Activated CD4-positive, alpha-beta T cell treated with anti-CD3 and anti-CD28 coated beads, Interleukin-2, amount 10 ng/mL, durations not matched to agents 24 days and 14 days (primary cell): ENCODE data around the gene TAS2R60. TPM values are rescaled to one million over a fixed set of nuclear protein-coding genes. Genes with fewer than 3 reads are reported as not detected.
"Not testable (repeated sequence)": the region's sequence is repeated elsewhere in the genome, so short reads cannot be mapped to it uniquely, and the experiment has no call there.

Experiments used
- DNase-seq: peaks from one replicate; pipeline ENCODE4 v3.0.0; 2022
- H3K27ac Mint-ChIP-seq: one replicate; pipeline ENCODE4 v1.8.0; 2022; ENCODE audit warnings: mild to moderate bottlenecking, mixed read lengths
- H3K27me3 Mint-ChIP-seq: one replicate; pipeline ENCODE4 v1.8.0; 2022; ENCODE audit warnings: mixed read lengths
- H3K36me3 Mint-ChIP-seq: one replicate; pipeline ENCODE4 v1.8.0; 2022; ENCODE audit warnings: low read depth, mild to moderate bottlenecking, mixed read lengths
- H3K4me1 Mint-ChIP-seq: one replicate; pipeline ENCODE4 v1.8.0; 2021; ENCODE audit warnings: mixed read lengths
- H3K4me3 Mint-ChIP-seq: one replicate; pipeline ENCODE4 v1.8.0; 2022; ENCODE audit warnings: mild to moderate bottlenecking, moderate library complexity, mixed read lengths
- H3K9me3 Mint-ChIP-seq: one replicate; pipeline ENCODE4 v1.8.0; 2021; ENCODE audit warnings: mixed read lengths
- intact Hi-C: fragments of 100-400 bp; cut with micrococcal nuclease; formaldehyde crosslinking; loops from one replicate; pipeline ENCODE4 v1.15.1; 2023
- total RNA-seq: library from RNA; stranded (reverse); gene quantifications from 2 replicates; pipeline ENCODE4 v1.2.3, GENCODE V29; 2022

Gene TAS2R60, protein sequence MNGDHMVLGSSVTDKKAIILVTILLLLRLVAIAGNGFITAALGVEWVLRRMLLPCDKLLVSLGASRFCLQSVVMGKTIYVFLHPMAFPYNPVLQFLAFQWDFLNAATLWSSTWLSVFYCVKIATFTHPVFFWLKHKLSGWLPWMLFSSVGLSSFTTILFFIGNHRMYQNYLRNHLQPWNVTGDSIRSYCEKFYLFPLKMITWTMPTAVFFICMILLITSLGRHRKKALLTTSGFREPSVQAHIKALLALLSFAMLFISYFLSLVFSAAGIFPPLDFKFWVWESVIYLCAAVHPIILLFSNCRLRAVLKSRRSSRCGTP
- not detected in 2 replicates for total RNA-seq

DNA sequence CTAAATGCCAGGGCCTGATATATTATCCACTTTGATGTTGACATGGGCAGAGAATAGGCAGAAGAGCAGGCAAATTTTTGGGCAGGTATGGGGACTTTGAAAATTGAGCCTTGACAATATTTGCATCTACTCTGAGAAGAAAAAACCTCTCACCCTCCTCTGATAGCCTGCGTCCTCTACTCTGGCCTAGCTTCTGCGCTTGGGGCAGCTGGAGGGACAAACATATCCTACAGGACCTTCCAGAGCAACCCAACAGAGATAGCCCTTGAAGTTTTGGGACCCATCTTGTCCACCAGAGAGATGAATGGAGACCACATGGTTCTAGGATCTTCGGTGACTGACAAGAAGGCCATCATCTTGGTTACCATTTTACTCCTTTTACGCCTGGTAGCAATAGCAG lies at the start of gene TAS2R60:
Gene TAS2R60 (plus strand): TSS at position 301 of the 400 bp plus-strand sequence. CDS start 0 bp downstream, at position 301.
- DNase-seq: no peak
- Mint-ChIP-seq H3K4me3 (no peak within 1 kb of the TSS), H3K36me3 (no peaks in the 10 kb centered on the region), H3K27me3 (peaks cover 3% of the 10 kb centered on the region), H3K27ac (no peak within 1 kb of the TSS), H3K4me1 (peaks cover 2% of the 10 kb centered on the region), H3K9me3 (no peaks in the 10 kb centered on the region)
- intact Hi-C loops: no loop called here

DNA sequence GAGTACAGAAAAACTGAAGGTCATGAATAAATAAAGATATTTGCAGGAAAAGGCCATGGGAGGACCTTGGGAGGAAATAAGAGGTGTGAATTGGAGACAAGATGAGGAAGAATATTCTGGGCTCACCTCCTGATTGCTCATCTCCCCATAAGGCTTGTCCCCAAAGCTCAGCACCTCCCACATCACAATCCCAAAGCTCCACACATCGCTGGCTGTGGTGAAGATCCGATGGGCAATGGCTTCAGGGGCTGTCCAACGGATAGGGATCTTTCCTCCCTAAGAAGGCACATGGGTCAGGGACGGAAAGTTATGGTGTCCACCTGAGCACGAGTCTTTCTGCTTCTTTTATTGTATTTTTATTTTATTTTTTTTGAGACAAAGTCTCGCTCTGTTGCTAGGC lies 49.2 kb upstream of the TAS2R60 start:
- peaks cover 17% of the 10 kb centered on the region for H3K4me1 Mint-ChIP-seq
- no peak overlapping the region for H3K4me3 Mint-ChIP-seq
- intact Hi-C loops: no loop called here
- H3K9me3 Mint-ChIP-seq: no peaks in the 10 kb centered on the region
- no peak overlapping the region for H3K27ac Mint-ChIP-seq
- no peak for DNase-seq
- H3K27me3 Mint-ChIP-seq: no peaks in the 10 kb centered on the region
- peaks cover 30% of the 10 kb centered on the region for H3K36me3 Mint-ChIP-seq

DNA sequence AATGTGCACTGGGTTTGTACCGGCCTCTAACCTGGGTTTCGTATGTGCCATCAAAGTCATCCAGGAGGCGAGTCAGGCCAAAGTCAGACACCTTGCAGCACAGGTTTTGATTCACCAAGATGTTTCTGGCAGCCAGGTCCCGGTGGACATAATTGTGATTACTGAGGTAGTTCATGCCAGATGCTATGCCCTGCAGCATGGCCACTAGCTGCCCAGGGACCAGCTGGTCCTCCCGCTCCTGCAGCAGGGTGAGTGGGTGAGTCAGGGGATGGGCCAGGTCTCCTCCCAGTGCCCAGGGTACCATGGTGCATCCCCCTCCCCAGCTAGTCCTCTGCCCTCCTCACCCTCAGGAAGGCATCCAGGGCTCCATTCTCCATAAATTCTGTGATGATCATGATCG lies 48.5 kb upstream of the TAS2R60 start:
- no peak for DNase-seq
- Mint-ChIP-seq H3K27me3 (no peaks in the 10 kb centered on the region), H3K36me3 (peaks cover 22% of the 10 kb centered on the region), H3K4me3 (no peak overlapping the region), H3K9me3 (no peaks in the 10 kb centered on the region), H3K4me1 (peaks cover 10% of the 10 kb centered on the region), H3K27ac (no peak overlapping the region)
- intact Hi-C loops: no loop called here

DNA sequence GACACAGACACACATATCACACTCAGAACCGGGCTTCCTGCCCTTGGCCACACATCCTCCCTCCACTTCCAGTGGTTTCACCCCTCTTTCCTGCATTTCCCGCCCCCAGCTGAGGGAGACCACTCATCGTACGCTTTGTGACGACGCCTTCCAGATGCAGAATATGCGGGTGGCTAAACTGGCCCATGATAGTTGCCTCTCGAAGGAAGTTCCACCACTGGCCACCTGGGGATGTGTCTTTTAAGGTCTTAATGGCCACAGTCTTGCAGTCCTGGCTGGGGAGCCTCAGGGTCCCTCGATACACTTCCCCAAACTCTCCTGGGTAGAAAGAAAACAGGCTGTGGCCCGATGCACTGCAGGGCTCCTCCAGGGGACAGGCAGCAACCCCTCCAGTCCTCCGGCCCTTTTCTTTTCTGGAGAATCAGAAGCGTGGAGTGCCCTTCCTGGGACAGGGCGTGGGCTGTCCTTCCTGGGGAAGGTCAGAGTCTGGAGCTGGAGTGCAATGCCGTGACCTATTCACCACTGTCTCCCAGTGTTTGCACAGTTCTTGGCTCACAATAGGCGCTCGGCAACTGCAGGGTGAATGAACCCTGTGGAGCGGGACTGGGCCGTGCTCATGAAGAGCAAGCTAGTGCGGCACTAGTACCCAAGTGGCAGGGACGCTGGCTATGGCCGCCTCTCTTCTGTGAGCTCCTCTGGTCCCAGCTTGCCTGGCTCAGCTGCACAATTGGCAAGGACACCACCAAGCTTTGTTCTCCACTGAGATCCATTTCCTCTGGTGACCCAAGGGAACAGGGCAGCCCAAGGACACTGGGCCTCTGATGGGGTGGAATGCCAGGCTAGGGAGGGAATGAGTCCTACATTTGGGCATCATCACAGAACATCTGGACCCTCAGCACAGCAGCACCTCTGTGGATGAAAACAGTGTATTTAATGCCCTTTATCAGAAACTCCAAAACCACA lies 47.8 kb upstream of the TAS2R60 start:
- H3K27me3 Mint-ChIP-seq: no peaks in the 10 kb centered on the region
- H3K4me3 Mint-ChIP-seq: no peak overlapping the region
- peaks cover 16% of the 10 kb centered on the region for H3K36me3 Mint-ChIP-seq
- no peak for DNase-seq
- H3K9me3 Mint-ChIP-seq: no peaks in the 10 kb centered on the region
- intact Hi-C loops: no loop called here
- peaks cover 7% of the 10 kb centered on the region for H3K4me1 Mint-ChIP-seq
- H3K27ac Mint-ChIP-seq: no peak overlapping the region

DNA sequence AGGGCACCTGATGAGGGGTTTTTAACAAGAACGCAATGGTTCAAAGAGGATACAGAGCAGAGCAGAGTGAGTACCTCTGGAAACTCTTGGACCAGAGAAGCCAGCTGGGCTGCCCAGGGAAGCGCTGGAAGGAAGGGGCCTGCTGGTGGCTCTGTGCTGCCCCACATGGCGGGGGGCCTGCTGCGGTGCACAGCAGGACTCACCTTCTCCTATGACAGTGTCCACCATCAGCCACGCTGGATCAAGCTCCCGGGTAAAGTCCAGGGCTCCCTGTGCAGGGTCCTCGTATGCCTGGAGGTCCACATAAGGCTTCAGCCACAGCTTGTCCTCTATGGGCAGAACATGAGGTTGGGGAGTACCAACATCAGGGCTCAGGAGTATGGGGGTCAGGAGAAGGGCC lies 47.1 kb upstream of the TAS2R60 start:
- no peak for DNase-seq
- H3K27ac Mint-ChIP-seq: no peak overlapping the region
- H3K4me1 Mint-ChIP-seq: peaks cover 7% of the 10 kb centered on the region
- H3K27me3 Mint-ChIP-seq: no peaks in the 10 kb centered on the region
- H3K4me3 Mint-ChIP-seq: no peak overlapping the region
- peaks cover 14% of the 10 kb centered on the region for H3K36me3 Mint-ChIP-seq
- no peaks in the 10 kb centered on the region for H3K9me3 Mint-ChIP-seq
- intact Hi-C loops: no loop called here

DNA sequence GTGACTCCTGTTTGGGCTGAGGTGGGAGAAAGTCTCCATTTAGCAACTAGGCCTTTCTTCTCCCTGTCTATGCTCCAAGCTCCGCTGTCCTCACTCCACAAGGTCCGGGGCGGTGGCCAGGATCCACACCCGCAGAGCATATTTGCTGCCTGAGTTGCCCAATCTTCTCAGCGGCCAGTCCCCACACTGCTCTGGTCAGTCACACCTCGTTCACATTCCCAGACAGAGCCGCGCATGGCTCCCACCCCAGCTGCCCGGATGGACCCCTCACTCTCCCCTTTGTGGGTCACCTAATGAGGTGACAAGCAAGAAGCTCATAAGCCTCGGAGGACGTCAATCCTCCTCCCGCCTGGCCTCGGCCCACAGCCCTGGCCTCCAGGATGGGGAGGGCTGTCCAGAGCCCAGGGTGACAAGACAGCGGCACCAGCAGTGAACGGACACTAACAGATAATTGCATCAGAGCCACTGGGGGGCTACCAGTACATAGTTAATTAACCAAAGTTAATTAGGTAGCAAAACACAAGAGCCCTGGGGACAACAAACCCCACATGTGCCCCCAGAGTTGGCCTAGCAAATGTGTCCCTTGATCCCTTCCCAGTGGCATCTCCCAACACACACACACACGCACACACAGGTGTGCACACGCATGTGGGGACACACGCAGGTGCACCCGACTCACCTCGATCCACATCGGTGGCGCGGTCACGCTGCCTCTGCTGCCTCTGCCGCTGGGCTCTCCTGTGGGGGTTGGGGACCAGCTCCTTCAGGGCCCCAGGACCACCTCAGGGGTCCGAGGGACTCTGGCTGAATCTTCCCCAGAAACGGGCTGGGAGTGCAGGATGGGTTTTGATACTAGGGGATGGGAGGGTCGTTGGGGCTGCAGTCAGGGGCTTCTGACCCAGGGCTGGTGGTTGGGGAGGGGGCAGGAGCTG lies 46.4 kb upstream of the TAS2R60 start:
- H3K4me1 Mint-ChIP-seq: peaks cover 7% of the 10 kb centered on the region
- intact Hi-C loops: no loop called here
- H3K9me3 Mint-ChIP-seq: no peaks in the 10 kb centered on the region
- H3K27ac Mint-ChIP-seq: no peak overlapping the region
- H3K36me3 Mint-ChIP-seq: peaks cover 12% of the 10 kb centered on the region
- no peaks in the 10 kb centered on the region for H3K27me3 Mint-ChIP-seq
- no peak for DNase-seq
- H3K4me3 Mint-ChIP-seq: no peak overlapping the region

DNA sequence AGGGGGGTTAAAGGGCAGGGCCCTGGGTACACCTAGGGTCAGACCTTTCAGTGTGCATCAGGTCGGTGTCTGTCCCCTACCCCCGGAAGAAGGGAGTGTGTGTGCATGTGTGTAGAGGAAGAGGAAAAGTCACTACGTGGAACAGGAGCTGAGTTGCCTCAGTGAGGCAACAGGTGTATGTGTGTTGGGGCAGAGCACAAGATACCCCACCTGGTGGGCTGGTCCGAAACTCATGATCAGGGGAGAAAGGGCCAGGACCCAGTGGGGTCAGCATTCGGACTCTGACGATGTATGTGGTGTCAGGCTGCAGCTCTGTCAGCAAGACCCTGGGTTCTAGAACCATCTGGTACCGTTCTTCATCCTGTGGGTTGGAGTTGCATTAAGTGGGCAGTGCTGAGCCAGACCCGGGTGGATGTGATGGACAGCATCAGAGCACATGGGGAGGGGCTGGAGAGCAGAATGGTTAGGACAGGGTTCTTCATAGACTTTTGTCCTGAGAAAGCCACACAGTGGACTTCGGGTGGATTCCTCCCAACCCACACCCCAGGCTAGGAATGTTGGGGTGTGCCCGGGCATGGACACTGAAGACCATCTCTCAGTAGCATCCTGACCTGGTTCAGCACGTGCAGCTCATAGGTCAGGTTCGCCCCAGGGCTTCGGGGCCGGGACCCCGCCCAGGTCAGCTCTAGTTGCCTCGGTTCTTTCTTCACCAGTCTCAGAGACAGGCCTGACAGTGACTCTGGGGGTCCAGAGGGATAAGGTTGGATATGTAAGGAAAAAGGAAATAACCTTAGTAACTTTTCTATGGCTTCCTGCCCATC lies 45.3 kb upstream of the TAS2R60 start:
- Mint-ChIP-seq H3K4me3 (no peak overlapping the region), H3K27me3 (no peaks in the 10 kb centered on the region), H3K9me3 (no peaks in the 10 kb centered on the region), H3K27ac (no peak overlapping the region), H3K4me1 (peaks cover 7% of the 10 kb centered on the region), H3K36me3 (peaks cover 4% of the 10 kb centered on the region)
- DNase-seq: no peak
- intact Hi-C loops: no loop called here

DNA sequence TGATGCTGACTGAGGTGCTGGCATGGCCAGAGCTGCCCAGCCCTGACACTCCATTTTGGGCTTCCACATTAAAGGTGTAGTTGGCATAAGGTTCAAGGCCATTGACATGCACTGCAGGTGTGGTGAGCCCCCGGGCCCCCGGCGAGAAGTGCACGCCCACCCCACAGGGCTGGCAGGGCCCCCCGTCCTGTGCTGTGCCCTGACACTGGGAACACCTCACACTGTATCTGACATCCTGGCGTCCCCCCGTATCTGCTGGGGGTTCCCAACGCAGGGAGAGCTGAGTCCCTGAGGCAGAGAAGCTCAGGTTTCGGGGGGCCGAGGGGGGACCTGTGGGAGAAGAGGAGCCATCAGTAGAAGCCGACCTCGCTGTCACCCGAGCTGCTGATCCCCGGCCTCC lies 44.6 kb upstream of the TAS2R60 start:
- no peak overlapping the region for H3K27ac Mint-ChIP-seq
- intact Hi-C loops: no loop called here
- H3K4me3 Mint-ChIP-seq: no peak overlapping the region
- H3K4me1 Mint-ChIP-seq: peaks cover 8% of the 10 kb centered on the region
- no peaks in the 10 kb centered on the region for H3K27me3 Mint-ChIP-seq
- no peaks in the 10 kb centered on the region for H3K9me3 Mint-ChIP-seq
- no peak for DNase-seq
- H3K36me3 Mint-ChIP-seq: peaks cover 2% of the 10 kb centered on the region

DNA sequence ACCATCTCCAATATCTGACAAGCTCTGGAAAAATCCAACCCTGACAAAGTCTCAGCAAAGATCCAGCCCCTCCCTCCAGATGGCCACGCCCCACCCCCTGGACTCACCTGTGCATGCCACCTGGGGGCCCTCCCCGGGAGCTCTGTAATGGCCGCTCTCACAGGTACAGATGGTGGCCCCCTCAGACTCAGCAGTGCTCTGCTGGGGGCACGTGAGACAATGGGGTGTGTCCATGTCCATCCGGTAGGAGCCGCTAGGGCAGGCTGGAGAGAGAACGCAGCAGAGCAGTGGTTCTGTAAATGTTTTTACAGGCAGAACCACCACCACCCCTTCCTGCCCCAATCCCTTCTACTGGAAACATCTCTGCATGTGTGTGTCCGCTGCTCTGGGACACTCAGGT lies 44.1 kb upstream of the TAS2R60 start:
- DNase-seq: no peak
- peaks cover 5% of the 10 kb centered on the region for H3K4me1 Mint-ChIP-seq
- no peak overlapping the region for H3K4me3 Mint-ChIP-seq
- no peaks in the 10 kb centered on the region for H3K27me3 Mint-ChIP-seq
- no peaks in the 10 kb centered on the region for H3K9me3 Mint-ChIP-seq
- no peak overlapping the region for H3K27ac Mint-ChIP-seq
- no peaks in the 10 kb centered on the region for H3K36me3 Mint-ChIP-seq
- intact Hi-C loops: no loop called here

DNA sequence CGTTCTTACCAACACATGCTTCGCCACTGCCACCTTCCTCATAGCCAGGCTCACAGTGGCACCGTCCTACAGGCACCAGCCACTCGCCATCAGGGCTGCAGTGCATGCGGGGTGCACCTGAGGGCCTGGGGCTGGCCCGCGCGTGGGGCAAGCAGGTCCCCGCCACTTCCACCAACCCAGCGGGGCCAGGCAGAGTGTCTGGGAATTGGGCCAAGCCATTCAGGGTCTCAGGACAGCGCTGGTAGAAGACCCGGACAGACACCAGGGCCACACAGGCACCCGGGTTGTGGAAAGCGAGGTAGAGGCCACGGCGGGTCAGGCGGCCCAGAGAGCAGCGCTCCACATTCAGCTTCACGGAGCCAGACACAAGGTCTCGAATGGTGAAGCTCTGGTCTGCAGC lies 43.6 kb upstream of the TAS2R60 start:
- intact Hi-C loops: no loop called here
- no peaks in the 10 kb centered on the region for H3K27me3 Mint-ChIP-seq
- no peak overlapping the region for H3K27ac Mint-ChIP-seq
- H3K4me3 Mint-ChIP-seq: no peak overlapping the region
- H3K36me3 Mint-ChIP-seq: no peaks in the 10 kb centered on the region
- H3K9me3 Mint-ChIP-seq: no peaks in the 10 kb centered on the region
- no peak for DNase-seq
- H3K4me1 Mint-ChIP-seq: peaks cover 5% of the 10 kb centered on the region

DNA sequence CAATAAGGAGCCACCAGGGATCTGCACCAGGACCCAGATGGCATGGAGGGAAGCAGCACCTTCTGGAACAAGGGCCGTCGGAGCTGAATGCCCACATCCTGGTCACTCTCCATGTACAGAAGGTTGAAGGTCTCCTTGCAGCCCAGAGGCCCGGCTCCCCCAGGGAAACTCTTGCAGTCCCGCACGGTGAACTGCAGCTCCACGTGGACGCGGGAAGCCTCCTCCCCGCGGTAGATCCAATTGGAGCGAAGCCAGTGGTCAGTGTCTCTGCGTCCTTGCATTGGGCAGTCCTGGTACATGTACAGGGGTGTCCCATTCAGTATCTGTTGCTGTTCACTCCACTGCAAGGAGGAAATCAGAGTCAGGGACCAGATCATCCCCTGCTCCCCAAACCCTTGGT lies 42.0 kb upstream of the TAS2R60 start:
- no peak for DNase-seq
- Mint-ChIP-seq H3K27me3 (peaks cover under 1% of the 10 kb centered on the region), H3K4me1 (peaks cover 1% of the 10 kb centered on the region), H3K27ac (no peak overlapping the region), H3K36me3 (no peaks in the 10 kb centered on the region), H3K4me3 (no peak overlapping the region), H3K9me3 (no peaks in the 10 kb centered on the region)
- intact Hi-C loops: no loop called here

DNA sequence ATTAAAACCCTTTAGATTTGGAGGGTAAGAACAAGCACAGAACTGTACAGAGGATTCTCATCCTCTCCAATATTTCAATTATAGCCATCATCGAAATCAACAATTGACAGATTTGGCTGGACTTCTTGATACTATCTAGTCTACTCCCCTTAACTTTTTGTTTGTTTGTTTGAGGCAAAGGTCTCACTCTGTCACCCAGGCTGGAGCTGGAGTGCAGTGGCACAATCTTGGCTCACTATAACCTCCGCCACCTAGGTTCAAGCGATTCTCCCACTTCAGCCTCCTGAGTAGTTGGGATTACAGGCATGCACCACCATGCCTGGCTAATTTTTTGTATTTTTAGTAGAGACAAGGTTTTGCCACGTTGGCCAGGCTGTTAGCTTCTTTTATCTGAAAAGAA lies 41.0 kb upstream of the TAS2R60 start:
- H3K36me3 Mint-ChIP-seq, H3K9me3 Mint-ChIP-seq, H3K27me3 Mint-ChIP-seq, H3K4me3 Mint-ChIP-seq, DNase-seq, H3K4me1 Mint-ChIP-seq, H3K27ac Mint-ChIP-seq, intact Hi-C loops: not testable (repeated sequence)
